HG02970 (cell line): ENCODE data around the gene TMEM161A.

Source experiments
- ATAC-seq: cut with Tn5 transposase; IDR thresholded peaks from one replicate; pipeline ENCODE4 v1.9.1; 2021; ENCODE audit warnings: mild to moderate bottlenecking, moderate library complexity, moderate number of reproducible peaks; ENCODE audit not compliant: unreplicated experiment, low FRiP score

Gene TMEM161A

DNA sequence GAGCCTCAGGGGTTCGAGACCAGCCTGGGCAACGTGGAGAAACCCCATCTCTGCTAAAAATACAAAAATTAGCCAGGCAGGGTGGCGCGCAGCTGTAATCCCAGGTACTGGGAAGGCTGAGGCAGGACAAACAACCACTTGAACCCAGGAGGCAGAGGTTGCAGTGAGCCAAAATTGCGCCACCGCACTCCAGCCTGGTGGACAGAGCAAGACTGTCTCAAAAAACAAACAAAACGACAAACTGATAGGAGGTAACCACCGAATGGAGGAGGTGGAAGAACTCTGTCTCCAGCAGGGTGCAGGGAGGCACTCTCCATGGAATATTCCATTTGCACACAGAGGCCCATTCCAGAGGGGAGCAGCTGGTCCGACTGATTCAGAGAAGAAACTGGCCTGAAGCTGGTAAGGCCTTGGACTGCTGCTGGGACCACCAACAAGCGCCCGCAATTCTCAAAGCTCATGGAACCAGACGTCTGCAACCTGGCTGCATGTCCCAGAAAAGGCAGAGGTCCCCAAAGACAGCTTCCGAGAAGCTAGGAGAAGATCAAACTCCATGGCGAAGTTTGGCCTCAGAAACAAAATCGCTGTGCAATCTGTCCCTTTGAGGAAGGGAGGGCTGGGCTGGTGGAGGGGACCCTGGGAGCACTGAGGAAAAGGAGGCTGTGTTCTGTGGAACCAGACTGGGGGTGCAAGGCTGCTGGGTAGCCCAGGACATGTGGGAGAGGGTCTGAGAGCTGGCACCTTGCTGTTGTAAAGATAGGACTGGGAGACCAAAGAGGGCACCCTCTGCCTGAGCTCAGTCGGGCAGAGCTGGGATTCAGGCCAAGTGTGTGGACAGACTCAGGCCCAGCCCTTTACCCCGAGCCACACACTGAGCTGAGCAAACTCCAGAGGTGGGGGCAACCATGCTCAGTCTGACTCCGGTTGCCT, 39.3 kb downstream of the TMEM161A start:
- ATAC-seq, result no peak

DNA sequence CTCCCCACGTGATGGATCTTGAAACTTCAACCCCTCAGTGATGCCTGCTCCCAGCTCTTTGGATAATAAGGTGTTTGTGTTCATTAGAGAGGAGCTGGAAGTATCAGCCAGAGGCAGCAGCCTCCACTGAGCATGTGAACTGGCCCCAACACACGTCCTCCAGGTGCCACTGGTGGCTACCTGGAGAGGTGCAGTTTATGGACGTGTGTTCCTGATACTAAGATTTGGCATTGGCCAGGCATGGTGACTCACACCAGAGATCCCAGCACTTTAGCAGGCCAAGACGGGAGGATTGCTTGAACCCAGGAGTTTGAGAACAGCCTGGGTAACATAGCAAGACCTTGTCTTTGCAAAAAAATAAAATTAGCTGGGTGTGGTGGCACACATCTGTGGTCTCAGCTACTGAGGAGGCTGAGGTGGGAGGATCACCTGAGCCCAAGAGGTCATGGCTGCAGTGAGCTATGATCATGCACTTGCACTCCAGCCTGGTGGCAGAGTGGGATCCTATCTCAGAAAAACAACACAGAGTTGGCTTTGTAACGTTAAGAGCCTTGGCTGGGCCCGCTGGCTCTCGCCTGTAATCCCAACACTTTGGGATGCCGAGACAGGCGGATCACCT, 40.1 kb downstream of the TMEM161A start:
- no peak for ATAC-seq

DNA sequence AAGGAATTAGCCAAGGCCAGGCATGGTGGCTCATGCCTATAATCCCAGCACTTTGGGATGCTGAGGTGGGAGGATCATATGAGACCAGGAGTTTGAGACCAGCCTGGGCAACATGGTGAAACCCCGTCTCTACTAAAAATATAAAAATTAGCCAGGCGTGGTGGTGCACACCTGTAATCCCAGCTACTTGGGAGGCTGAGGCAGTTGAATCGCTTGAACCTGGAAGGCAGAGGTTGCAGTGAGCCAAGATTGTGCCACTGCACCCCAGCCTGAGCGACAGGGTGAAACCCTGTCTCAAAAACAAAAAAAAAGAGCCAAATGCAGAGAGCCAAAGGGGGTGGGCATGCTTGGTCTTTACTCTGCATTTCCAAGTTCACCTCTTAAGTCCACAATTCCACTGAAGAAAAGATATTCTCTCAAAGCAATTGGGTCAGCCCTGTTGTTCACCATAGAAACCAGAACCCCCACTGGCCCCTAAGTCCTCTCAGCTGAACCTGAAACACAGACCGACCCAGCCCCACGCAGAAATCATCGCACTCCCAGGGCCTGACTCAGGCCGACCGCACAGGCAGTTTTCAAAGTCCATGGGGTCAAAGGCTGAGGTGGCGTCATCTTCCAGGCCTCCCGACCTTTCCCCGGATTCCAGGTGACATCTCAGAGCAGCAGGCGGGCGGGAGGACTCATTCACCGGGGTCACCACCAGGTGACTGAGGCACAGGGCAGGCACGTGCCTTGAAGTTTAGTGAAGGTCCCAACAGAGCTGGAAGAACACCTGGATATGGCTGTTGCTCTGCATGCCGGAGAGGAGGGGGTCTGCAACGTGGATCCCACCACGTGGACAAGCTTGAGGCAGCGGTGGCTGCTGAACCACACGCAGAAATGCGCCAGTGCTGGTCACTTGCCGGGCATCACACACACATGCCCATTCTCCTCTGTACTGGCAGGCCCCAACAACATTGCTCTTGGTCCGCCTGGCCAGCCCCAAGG, 41.3 kb downstream of the TMEM161A start:
- no peak for ATAC-seq

DNA sequence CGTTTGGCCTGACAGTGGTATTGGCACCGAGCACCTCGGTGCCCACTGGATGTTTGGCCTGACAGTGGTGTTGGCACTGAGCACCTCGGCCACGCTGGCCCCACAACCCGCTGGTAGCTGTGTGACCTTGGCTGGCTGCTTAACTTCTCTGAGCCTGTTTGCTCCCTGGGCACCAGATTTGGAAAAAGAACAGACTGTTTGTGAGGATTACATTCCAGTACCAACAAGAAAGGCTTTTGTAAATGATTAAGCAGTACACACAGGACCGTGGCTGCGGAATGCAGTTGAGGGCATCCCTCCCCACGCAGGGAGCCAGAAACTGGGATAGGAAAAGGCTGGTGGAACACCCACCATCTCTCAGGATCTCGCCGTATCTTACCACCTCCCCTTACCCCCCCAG, 42.6 kb downstream of the TMEM161A start:
- ATAC-seq, result no peak

DNA sequence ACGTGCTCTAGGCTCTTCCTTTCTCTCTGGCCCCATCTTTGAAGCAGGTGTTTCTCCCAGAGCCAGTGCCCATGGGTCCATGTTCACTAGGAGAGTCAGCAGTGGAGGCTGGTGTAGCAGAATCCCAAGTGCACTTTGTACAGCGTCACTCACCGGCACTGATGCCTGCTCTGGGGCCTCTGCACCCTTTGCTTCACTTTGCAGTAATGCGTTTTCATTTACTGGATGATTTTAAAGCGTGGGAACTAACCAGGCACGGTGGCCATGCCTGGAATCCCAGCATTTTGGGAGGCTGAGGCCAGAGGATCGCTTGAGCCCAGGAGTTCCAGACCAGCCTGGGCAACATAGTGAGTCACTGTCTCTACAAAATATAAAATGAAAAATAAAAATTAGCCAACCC, 43.8 kb downstream of the TMEM161A start:
- no peak for ATAC-seq

DNA sequence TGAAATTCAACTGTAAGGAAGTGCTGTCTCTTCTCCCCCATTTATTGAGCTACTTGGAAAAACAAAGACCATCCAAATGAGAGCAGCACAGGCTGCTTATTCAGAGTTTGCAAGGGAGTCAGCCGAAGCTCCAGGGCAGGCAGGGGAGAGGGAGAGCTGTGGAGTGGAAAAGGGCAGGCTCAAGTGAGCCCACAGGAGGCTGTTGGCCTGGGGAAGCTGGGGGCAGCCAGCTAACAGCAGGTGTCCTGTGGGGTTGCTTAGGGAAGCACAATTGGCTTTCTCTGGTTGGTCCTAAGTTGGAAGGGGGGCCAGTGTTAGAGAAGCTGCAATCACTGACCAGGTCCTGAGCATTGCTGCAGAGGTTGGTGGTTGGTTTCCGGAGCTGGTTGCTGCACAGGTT, 50.6 kb downstream of the TMEM161A start:
- ATAC-seq, result no peak

DNA sequence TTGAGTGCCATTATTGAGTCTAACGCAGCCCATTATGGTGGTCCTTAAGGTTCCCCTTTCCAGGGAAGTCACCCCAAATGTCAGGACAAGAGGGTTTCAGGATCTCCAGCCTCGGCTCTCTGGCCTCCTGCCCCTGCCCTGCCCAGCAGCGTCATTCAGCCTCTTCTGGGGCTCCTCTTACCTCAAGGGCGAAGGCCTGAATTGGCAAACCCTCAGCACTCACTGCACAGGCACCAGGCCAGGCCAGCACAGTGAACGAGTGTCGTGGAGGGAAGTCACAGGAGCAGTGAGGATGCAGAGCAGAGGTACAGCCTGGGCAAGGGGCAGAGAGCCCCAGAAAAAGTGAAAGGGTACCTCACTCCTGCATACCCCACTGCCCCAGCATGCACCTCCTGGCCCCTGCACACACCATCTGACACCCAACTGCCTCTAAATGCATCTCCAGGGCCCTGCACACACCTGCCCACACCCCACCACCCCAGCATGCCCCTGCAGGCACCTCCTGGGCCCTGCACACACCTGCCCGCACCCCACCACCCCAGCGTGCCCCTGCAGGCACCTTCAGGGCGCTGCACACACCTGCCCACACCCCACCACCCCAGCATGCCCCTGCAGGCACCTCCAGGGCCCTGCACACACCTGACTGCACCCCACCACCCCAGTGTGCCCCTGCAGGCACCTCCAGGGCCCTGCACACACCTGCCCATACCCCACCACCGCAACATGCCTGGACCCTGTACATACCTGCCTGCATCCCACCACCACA, 54.7 kb downstream of the TMEM161A start:
- no peak for ATAC-seq

DNA sequence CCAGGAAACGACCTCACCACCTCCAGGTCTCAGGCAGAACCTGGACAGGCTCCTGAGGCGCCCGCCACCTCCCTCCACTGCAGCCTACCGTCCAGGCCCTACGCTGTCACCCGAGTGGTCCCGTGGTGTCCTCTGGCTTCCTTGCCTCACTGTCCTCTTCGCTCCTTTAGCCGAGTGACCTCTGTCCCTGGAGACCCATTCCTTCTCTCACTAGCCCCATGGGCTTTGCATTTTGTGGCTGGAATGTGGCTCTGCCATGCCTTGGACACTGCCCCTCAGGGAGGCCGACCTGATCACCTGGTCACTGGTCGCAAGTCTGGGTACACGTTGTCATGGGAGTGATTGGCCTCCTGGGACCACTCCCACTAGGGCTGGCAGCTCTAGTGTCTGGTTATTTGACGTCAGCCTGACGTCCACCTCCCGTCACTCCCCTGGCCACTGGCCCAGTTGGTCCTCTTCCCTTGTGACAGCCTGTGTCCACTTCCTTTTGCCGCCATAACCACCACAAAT, 56.6 kb downstream of the TMEM161A start:
- no peak for ATAC-seq

DNA sequence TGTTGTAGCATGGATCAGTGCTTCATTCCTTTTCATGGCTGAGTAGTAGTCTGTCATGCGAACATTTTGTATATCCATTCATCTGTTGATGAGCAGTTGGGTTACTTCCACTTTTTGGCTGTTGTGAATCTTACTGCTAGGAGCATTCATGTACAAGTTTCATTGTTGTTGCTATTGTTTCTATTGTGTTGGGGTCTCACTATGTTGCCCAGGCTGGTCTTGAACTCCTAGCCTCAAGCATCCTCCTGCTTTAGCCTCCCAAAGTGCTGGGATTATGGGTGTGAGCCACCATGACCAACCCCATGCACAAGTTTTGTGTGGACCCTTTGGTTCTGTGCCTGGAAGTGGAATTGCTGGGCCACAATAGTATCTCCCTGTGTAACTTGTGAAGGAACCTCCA, 58.7 kb downstream of the TMEM161A start:
- no peak for ATAC-seq

DNA sequence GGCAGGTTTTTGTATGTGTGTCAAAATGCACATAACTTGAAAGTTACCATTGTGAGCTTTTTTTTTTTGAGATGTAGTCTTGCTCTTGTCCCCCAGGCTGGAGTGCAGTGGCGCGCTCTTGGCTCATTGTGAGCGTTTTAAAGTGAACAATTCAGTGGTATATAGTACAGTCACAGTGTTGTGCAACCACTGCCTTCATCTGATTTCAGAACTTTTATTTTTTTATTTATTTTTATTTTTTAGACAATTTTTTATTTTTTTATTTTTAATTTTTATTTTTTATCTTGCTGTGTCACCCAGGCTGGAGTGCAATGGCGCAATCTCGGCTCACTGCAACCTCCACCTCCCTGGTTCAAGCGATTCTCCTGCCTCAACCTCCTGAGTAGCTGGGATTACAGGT, 59.5 kb downstream of the TMEM161A start:
- ATAC-seq, result no peak

DNA sequence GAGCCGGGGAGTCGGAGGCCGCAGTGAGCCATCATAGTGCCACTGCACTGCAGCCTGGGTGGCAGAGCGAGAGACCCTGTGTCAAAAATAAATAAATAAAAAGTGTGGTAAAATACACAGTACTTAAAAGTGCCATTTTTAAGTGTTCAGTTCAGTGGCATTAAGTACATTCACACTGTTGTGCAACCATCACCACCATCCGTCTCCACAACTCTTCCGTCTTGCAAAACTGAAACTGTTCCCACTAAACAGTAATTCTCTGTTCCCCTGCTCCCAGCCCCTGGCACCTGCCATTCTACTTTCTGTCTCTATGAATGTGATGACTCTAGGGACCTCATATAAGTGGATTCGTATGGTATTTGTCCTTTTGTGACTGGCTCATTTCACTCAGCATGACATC, 61.2 kb downstream of the TMEM161A start:
- no peak for ATAC-seq

DNA sequence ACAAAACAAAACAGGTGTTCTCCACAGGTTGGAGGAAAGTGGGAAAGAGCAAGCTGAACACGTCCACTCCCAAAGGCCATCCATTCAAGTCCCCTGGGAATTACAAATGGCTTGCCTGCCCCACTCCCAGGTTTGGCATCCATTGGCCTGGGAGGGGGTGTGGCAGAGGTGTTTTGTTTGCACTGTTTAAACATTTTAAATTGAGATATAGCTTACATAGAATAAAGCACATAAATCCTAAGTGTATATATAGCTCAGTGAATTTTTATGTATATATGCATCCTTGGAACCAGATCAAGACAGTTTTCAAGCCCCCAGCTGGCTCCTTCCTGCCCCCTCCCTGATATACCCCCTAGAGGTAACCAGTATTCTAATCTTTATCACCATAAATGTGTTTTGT, 61.8 kb downstream of the TMEM161A start:
- no peak for ATAC-seq

DNA sequence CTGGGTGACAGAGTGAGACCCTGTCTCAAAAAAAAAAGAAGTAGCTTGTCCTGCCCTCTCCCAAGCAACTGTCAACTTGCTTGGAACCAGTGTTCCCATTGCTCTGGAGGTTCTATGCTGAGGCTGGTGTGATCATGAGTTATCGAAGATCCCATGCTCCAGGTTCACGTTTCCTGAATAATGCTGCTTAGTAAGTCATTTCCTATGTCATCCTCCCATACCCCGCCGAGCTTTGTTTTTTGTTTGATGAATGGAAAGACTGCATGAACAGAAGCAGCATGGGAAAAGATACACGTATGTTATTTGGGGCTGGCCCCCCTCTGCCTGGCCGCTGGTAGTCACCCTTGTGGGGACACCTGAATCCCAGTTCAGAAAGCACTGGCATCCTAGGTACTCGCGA, 63.2 kb downstream of the TMEM161A start:
- ATAC-seq, result no peak

DNA sequence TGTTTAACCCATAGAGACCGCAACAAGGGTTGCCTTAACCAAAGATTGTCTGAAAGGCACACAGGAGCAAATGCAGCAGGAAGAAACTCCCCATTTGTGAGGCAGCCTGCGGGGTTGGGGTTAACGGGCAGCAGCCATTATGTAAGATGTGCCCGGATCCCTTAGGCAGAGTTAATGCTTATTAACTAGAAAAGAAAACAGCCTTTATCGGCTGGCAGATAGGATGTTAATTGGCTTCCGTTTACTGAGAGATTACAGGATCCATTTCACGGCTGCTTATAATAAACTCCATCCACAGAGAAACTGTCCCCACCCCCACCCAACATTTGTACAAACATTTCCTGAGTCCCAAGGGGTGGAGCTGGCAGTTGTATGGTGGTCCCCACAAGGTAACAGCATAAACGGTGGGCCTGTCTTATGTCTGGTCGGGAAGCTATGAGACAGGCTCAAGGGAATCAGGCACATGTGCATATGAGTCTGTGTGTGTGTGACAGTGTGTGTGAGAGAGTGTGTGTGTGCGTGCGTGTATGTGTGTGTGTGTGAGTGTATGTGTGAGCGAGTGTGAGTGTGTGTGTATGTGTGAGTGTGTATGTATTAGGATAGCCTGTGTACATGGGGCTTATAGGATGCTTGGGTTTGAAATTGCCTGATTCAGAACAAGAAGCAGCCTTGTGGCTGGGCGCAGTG, 63.9 kb downstream of the TMEM161A start:
- ATAC-seq, result no peak

DNA sequence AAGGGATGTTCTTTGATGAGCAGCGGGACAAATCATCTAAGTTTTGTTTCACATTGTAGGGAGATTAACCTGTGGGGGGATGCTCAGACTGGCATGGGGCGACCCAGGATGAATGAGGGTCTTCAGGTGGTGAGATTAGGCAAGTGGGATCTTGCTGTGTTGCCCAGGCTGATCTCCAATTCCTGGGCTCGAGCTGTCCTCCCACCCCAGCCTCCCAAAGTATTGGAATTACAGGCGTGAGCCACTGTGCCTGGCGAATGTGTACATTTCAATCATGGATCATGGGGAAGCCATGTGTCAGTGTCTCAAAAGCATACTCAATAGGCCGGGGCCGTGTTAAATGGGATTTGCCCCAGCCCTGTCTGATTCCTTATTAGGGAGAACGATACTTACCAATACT, 66.4 kb downstream of the TMEM161A start:
- no peak for ATAC-seq
